Measurements from ENCODE around the gene STX18. TPM values are rescaled to one million over a fixed set of nuclear protein-coding genes. Genes with fewer than 3 reads are reported as not detected.

STX18 gene
- total RNA-seq, 1 donor from 2014 or later: 33.9 TPM

GRCh38 chr4:4410271-4410670 is 131.6 kb downstream of the STX18 start:
- H3K4me2 ChIP-seq: no peak overlapping the region
- H3K9me3 ChIP-seq (ENCODE audit: low read depth): no peaks in the 10 kb centered on the region
- no peaks in the 10 kb centered on the region for H3F3A ChIP-seq (ENCODE audit: low read depth)
- no peaks in the 10 kb centered on the region for H3K36me3 ChIP-seq
- TF ChIP-seq CTCF (IDR thresholded peaks at IDR 0.05) (no peak), EZH2phosphoT487 (IDR thresholded peaks at IDR 0.05) (no peak), EZH2 (IDR thresholded peaks at IDR 0.05) (no peak)
- H4K20me1 ChIP-seq (ENCODE audit: low read depth): no peaks in the 10 kb centered on the region
- H3K27ac ChIP-seq: no peak overlapping the region
- no peak for DNase-seq (ENCODE audit: low spot score)
- no peak overlapping the region for H3K27ac Mint-ChIP-seq
- H3K9me3 Mint-ChIP-seq: no peaks in the 10 kb centered on the region
- peaks cover 4% of the 10 kb centered on the region for H3K27me3 Mint-ChIP-seq (ENCODE audit: insufficient read depth, low read depth)
- no peaks in the 10 kb centered on the region for H3K27me3 ChIP-seq
- H3K9ac ChIP-seq: no peak overlapping the region
- no peak overlapping the region for H2AFZ ChIP-seq (replicated peaks)
- H3K4me1 Mint-ChIP-seq: peaks cover 18% of the 10 kb centered on the region
- no peak overlapping the region for H3K4me3 ChIP-seq
- H3K36me3 Mint-ChIP-seq: peaks cover 2% of the 10 kb centered on the region
- H3K79me2 ChIP-seq (ENCODE audit: low read depth): no peaks in the 10 kb centered on the region
- H3K4me3 Mint-ChIP-seq: no peak overlapping the region
- peaks cover 3% of the 10 kb centered on the region for H3K4me1 ChIP-seq

GRCh38 chr4:4409416-4410115 is 132.3 kb downstream of the STX18 start:
- Histone ChIP-seq H2AFZ (replicated peaks) (no peak overlapping the region), H4K20me1 (ENCODE audit: low read depth) (no peaks in the 10 kb centered on the region), H3K4me3 (no peak overlapping the region), H3K4me1 (peaks cover 3% of the 10 kb centered on the region), H3K9me3 (ENCODE audit: low read depth) (no peaks in the 10 kb centered on the region), H3K79me2 (ENCODE audit: low read depth) (no peaks in the 10 kb centered on the region), H3K27me3 (no peaks in the 10 kb centered on the region), H3F3A (ENCODE audit: low read depth) (no peaks in the 10 kb centered on the region), H3K9ac (no peak overlapping the region), H3K36me3 (no peaks in the 10 kb centered on the region), H3K27ac (no peak overlapping the region), H3K4me2 (no peak overlapping the region)
- H3K27me3 Mint-ChIP-seq (ENCODE audit: insufficient read depth, low read depth): peaks cover 4% of the 10 kb centered on the region
- H3K9me3 Mint-ChIP-seq: no peaks in the 10 kb centered on the region
- no peak overlapping the region for H3K27ac Mint-ChIP-seq
- peaks cover 18% of the 10 kb centered on the region for H3K4me1 Mint-ChIP-seq
- no peak overlapping the region for H3K4me3 Mint-ChIP-seq
- no peak for DNase-seq (ENCODE audit: low spot score)
- peaks cover under 1% of the 10 kb centered on the region for H3K36me3 Mint-ChIP-seq
- TF ChIP-seq EZH2phosphoT487 (IDR thresholded peaks at IDR 0.05) (no peak), CTCF (IDR thresholded peaks at IDR 0.05) (no peak), EZH2 (IDR thresholded peaks at IDR 0.05) (no peak)

- H3K9me3 ChIP-seq (ENCODE audit: low read depth): no peaks in the 10 kb centered on the region
- no peak overlapping the region for H3K4me2 ChIP-seq
- H3K79me2 ChIP-seq (ENCODE audit: low read depth): no peaks in the 10 kb centered on the region
- Mint-ChIP-seq H3K4me3 (no peak overlapping the region), H3K4me1 (peaks cover 18% of the 10 kb centered on the region), H3K27me3 (ENCODE audit: insufficient read depth, low read depth) (peaks cover 4% of the 10 kb centered on the region), H3K27ac (peak overlapping the region; percentile 87), H3K9me3 (no peaks in the 10 kb centered on the region), H3K36me3 (no peaks in the 10 kb centered on the region)
- H3K27me3 ChIP-seq: no peaks in the 10 kb centered on the region
- no peak overlapping the region for H3K27ac ChIP-seq
- no peak overlapping the region for H3K4me3 ChIP-seq
- H4K20me1 ChIP-seq (ENCODE audit: low read depth): no peaks in the 10 kb centered on the region
- TF ChIP-seq CTCF (IDR thresholded peaks at IDR 0.05): no peak
- TF ChIP-seq EZH2phosphoT487 (IDR thresholded peaks at IDR 0.05): no peak
- no peak for TF ChIP-seq EZH2 (IDR thresholded peaks at IDR 0.05)
- DNase-seq (ENCODE audit: low spot score): no peak
- no peak overlapping the region for H3K9ac ChIP-seq
- no peaks in the 10 kb centered on the region for H3K36me3 ChIP-seq
- no peaks in the 10 kb centered on the region for H3F3A ChIP-seq (ENCODE audit: low read depth)
- no peak overlapping the region for H2AFZ ChIP-seq (replicated peaks)
- peaks cover 3% of the 10 kb centered on the region for H3K4me1 ChIP-seq
Measured at GRCh38 chr4:4408576-4409335, 133.1 kb downstream of the STX18 start.

Measured in neural progenitor cell (in vitro differentiated cells).